Neural crest cell (in vitro differentiated cells): ENCODE data around the gene TMC5. TPM values are rescaled to one million over a fixed set of nuclear protein-coding genes. Genes with fewer than 3 reads are reported as not detected.

Experiments
- DNase-seq: peaks from one replicate; pipeline ENCODE4 v3.0.0; 2021; ENCODE audit warnings: low read depth, mixed read lengths, low spot score
- H3K27ac Mint-ChIP-seq: one replicate; pipeline ENCODE4 v1.8.0; 2021; ENCODE audit warnings: mild to moderate bottlenecking, mixed read lengths; ENCODE audit not compliant: unreplicated experiment
- H3K27me3 Mint-ChIP-seq: 2 replicates; pipeline ENCODE4 v1.8.0; 2021; ENCODE audit warnings: low read depth, mild to moderate bottlenecking, mixed read lengths
- H3K36me3 Mint-ChIP-seq: 2 replicates; pipeline ENCODE4 v1.8.0; 2021; ENCODE audit warnings: low read depth, mild to moderate bottlenecking, mixed read lengths
- H3K4me1 Mint-ChIP-seq: 2 replicates; pipeline ENCODE4 v1.8.0; 2021; ENCODE audit warnings: mixed read lengths
- H3K4me3 Mint-ChIP-seq: one replicate; pipeline ENCODE4 v1.8.0; 2021; ENCODE audit warnings: mild to moderate bottlenecking, mixed read lengths
- H3K9me3 Mint-ChIP-seq: 2 replicates; pipeline ENCODE4 v1.8.0; 2021; ENCODE audit warnings: mixed read lengths
- total RNA-seq: library from RNA; stranded (reverse); gene quantifications from 2 replicates; pipeline ENCODE4 v1.2.1, GENCODE V29; 2021
- TF ChIP-seq, protein P1 (sequence below): fragments of 200-600 bp; sonication (generic); conservative IDR thresholded peaks from 2 replicates; pipeline ENCODE4 v1.5.0; 2021; ENCODE audit warnings: antibody characterized with exemption, mild to moderate bottlenecking

Gene TMC5
- total RNA-seq, 1 donor from 2014 or later, result not detected

- Mint-ChIP-seq H3K27me3 (peaks cover 65% of the 10 kb centered on the region), H3K27ac (no peak overlapping the region), H3K9me3 (no peaks in the 10 kb centered on the region), H3K4me1 (peaks cover 4% of the 10 kb centered on the region), H3K4me3 (no peak overlapping the region), H3K36me3 (no peaks in the 10 kb centered on the region)
- TF ChIP-seq, protein P1, sequence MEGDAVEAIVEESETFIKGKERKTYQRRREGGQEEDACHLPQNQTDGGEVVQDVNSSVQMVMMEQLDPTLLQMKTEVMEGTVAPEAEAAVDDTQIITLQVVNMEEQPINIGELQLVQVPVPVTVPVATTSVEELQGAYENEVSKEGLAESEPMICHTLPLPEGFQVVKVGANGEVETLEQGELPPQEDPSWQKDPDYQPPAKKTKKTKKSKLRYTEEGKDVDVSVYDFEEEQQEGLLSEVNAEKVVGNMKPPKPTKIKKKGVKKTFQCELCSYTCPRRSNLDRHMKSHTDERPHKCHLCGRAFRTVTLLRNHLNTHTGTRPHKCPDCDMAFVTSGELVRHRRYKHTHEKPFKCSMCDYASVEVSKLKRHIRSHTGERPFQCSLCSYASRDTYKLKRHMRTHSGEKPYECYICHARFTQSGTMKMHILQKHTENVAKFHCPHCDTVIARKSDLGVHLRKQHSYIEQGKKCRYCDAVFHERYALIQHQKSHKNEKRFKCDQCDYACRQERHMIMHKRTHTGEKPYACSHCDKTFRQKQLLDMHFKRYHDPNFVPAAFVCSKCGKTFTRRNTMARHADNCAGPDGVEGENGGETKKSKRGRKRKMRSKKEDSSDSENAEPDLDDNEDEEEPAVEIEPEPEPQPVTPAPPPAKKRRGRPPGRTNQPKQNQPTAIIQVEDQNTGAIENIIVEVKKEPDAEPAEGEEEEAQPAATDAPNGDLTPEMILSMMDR, result no peak
- DNase-seq, result no peak
Observed at GRCh38 chr16:19415461-19415860, 2.2 kb upstream of the TMC5 start.

DNA sequence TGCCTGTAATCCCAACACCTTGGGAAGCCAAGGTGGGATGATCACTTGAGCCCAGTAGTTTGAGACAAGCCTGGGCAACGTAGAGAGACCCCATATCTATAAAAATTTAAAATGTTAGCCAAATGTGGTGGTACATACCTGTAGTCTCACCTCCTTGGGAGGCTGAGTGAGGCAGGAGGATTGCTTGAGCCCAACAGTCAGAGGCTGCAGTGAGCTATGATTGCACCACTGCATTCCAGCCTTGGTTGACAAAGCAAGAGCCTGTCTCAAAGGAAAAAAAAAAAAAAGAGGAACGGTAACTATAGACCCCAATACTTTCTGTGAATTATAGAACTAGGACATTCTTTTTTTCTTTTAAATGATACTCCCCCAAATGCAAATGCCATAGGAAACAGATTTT lies 1.8 kb upstream of the TMC5 start:
- Mint-ChIP-seq H3K9me3 (no peaks in the 10 kb centered on the region), H3K4me3 (no peak overlapping the region), H3K27ac (no peak overlapping the region), H3K27me3 (peaks cover 60% of the 10 kb centered on the region), H3K4me1 (peaks cover 3% of the 10 kb centered on the region), H3K36me3 (no peaks in the 10 kb centered on the region)
- TF ChIP-seq, protein P1, result no peak
- no peak for DNase-seq

- no peak for DNase-seq
- Mint-ChIP-seq H3K4me1 (no peaks in the 10 kb centered on the region), H3K27me3 (peaks cover 38% of the 10 kb centered on the region), H3K27ac (no peak overlapping the region), H3K36me3 (no peaks in the 10 kb centered on the region), H3K9me3 (no peaks in the 10 kb centered on the region), H3K4me3 (no peak overlapping the region)
- TF ChIP-seq, protein P1, result no peak
Observed at GRCh38 chr16:19418200-19418599, 517 bp downstream of the TMC5 start.

DNA sequence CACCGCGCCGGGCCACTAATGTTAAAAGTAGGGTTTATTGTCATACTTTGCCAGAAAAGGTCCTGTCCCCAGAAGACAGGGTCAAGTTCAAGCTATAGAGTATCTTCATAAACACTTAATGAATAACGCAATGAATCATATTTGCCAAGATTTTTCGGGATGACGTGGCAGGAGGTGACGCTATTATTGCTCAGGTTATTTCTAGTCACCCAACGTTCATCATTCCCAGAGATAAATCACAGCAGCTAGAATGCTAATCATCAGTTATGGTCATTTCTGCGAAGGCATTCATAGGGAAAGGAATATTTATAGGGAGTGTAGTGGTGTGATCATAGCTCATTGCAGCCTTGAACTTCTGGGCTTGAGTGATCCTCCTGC lies 2.0 kb downstream of the TMC5 start:
- TF ChIP-seq, protein P1, result no peak
- Mint-ChIP-seq H3K27me3 (peaks cover 26% of the 10 kb centered on the region), H3K9me3 (no peaks in the 10 kb centered on the region), H3K4me3 (no peak overlapping the region), H3K4me1 (no peaks in the 10 kb centered on the region), H3K36me3 (no peaks in the 10 kb centered on the region), H3K27ac (no peak overlapping the region)
- no peak for DNase-seq

- no peaks in the 10 kb centered on the region for H3K4me1 Mint-ChIP-seq
- no peaks in the 10 kb centered on the region for H3K36me3 Mint-ChIP-seq
- no peak for DNase-seq
- TF ChIP-seq, protein P1, result no peak
- H3K4me3 Mint-ChIP-seq, result no peak overlapping the region
- peaks cover 3% of the 10 kb centered on the region for H3K27me3 Mint-ChIP-seq
- H3K27ac Mint-ChIP-seq, result no peak overlapping the region
- H3K9me3 Mint-ChIP-seq, result no peaks in the 10 kb centered on the region
Observed at GRCh38 chr16:19424478-19424877, 6.8 kb downstream of the TMC5 start.

DNA sequence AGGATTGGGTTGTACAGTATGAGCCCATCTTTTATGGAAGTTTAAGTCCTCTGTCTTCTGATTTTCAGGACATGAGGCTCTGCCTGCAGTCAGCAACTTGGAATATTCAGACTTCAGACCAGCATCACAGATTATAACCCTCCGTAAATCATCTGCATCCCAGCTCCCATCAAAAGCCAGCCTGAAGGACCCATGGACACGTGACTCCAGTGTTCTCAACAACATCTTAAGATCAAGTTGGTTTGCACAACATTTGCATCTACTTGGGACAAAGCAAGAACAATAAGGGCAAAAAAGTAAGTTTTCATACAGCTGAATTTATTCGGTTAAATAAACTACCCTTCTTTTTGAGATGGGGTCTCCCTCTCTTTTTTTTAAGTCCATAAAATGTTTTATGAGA lies 12.7 kb downstream of the TMC5 start:
- TF ChIP-seq, protein P1, result no peak
- Mint-ChIP-seq H3K27me3 (peaks cover 3% of the 10 kb centered on the region), H3K4me3 (no peak overlapping the region), H3K9me3 (no peaks in the 10 kb centered on the region), H3K27ac (no peak overlapping the region), H3K36me3 (no peaks in the 10 kb centered on the region), H3K4me1 (no peaks in the 10 kb centered on the region)
- no peak for DNase-seq
